ENCODE results near the gene CNGB1. TPM values are rescaled to one million over a fixed set of nuclear protein-coding genes. Genes with fewer than 3 reads are reported as not detected.
A peak's percentile ranks its signal among the peaks of the same experiment; 100 is the strongest.

CNGB1 gene
- total RNA-seq, 1 donor from 2014 or later, result not detected

- no peaks in the 10 kb centered on the region for H3K9me3 ChIP-seq (ENCODE audit: low read depth)
- no peaks in the 10 kb centered on the region for H3K27me3 ChIP-seq
- H3F3A ChIP-seq (ENCODE audit: low read depth), result peaks cover 10% of the 10 kb centered on the region
- H3K4me3 ChIP-seq, result no peak overlapping the region
- H3K27ac ChIP-seq, result no peak overlapping the region
- H3K36me3 ChIP-seq, result no peaks in the 10 kb centered on the region
- peaks cover 20% of the 10 kb centered on the region for H3K27me3 Mint-ChIP-seq (ENCODE audit: insufficient read depth, low read depth)
- TF ChIP-seq EZH2phosphoT487 (IDR thresholded peaks at IDR 0.05) (no peak), EZH2 (IDR thresholded peaks at IDR 0.05) (no peak)
- TF ChIP-seq, protein P1, sequence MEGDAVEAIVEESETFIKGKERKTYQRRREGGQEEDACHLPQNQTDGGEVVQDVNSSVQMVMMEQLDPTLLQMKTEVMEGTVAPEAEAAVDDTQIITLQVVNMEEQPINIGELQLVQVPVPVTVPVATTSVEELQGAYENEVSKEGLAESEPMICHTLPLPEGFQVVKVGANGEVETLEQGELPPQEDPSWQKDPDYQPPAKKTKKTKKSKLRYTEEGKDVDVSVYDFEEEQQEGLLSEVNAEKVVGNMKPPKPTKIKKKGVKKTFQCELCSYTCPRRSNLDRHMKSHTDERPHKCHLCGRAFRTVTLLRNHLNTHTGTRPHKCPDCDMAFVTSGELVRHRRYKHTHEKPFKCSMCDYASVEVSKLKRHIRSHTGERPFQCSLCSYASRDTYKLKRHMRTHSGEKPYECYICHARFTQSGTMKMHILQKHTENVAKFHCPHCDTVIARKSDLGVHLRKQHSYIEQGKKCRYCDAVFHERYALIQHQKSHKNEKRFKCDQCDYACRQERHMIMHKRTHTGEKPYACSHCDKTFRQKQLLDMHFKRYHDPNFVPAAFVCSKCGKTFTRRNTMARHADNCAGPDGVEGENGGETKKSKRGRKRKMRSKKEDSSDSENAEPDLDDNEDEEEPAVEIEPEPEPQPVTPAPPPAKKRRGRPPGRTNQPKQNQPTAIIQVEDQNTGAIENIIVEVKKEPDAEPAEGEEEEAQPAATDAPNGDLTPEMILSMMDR (IDR thresholded peaks at IDR 0.05), result no peak
- no peak overlapping the region for H2AFZ ChIP-seq (replicated peaks)
- peak overlapping the region; percentile 12 for H3K4me3 Mint-ChIP-seq
- H3K9me3 Mint-ChIP-seq, result no peaks in the 10 kb centered on the region
- no peak for DNase-seq (ENCODE audit: low spot score)
- H3K4me1 ChIP-seq, result peaks cover 22% of the 10 kb centered on the region
- no peak overlapping the region for H3K4me2 ChIP-seq
- H3K9ac ChIP-seq, result no peak overlapping the region
- peaks cover 3% of the 10 kb centered on the region for H3K4me1 Mint-ChIP-seq
- H3K79me2 ChIP-seq (ENCODE audit: low read depth), result no peaks in the 10 kb centered on the region
- peak overlapping the region; percentile 73 for H3K27ac Mint-ChIP-seq
- H3K36me3 Mint-ChIP-seq, result no peaks in the 10 kb centered on the region
- H4K20me1 ChIP-seq (ENCODE audit: low read depth), result no peaks in the 10 kb centered on the region
Observed at GRCh38 chr16:57972306-57972705, 1.4 kb upstream of the CNGB1 start.

DNA sequence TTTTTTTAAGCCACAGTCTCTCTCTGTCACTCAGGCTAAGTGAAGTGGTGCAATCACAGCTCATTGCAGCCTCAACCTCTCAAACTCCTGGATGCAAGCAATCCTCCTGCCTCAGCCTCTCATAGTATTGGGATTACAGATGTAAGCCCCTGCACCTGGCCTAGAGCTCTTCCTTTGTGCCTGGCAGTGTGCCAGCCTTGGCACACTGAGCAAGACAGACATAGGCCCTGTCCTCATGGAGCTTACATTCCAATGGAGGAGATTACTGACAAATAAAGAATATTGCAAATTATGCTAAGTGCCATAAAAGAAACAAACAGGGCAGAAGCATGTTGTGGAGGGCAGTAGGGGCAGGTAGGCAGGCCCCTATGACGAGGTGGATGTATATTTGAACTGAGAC, 920 bp upstream of the CNGB1 start:
- Mint-ChIP-seq H3K27ac (no peak overlapping the region), H3K36me3 (no peaks in the 10 kb centered on the region), H3K4me3 (no peak overlapping the region), H3K4me1 (peaks cover 3% of the 10 kb centered on the region), H3K27me3 (ENCODE audit: insufficient read depth, low read depth) (peaks cover 19% of the 10 kb centered on the region), H3K9me3 (no peaks in the 10 kb centered on the region)
- no peak for DNase-seq (ENCODE audit: low spot score)
- Histone ChIP-seq H3K27me3 (no peaks in the 10 kb centered on the region), H3K36me3 (no peaks in the 10 kb centered on the region), H3K4me2 (no peak overlapping the region), H2AFZ (replicated peaks) (no peak overlapping the region), H3K4me1 (peaks cover 22% of the 10 kb centered on the region), H4K20me1 (ENCODE audit: low read depth) (no peaks in the 10 kb centered on the region), H3F3A (ENCODE audit: low read depth) (peaks cover 10% of the 10 kb centered on the region), H3K27ac (no peak overlapping the region), H3K9ac (no peak overlapping the region), H3K9me3 (ENCODE audit: low read depth) (no peaks in the 10 kb centered on the region), H3K79me2 (ENCODE audit: low read depth) (no peaks in the 10 kb centered on the region), H3K4me3 (no peak overlapping the region)
- TF ChIP-seq, protein P1 (IDR thresholded peaks at IDR 0.05), result no peak
- TF ChIP-seq EZH2 (IDR thresholded peaks at IDR 0.05) (no peak), EZH2phosphoT487 (IDR thresholded peaks at IDR 0.05) (no peak)

- no peaks in the 10 kb centered on the region for H3K79me2 ChIP-seq (ENCODE audit: low read depth)
- H3K4me2 ChIP-seq, result no peak overlapping the region
- no peak for TF ChIP-seq EZH2phosphoT487 (IDR thresholded peaks at IDR 0.05)
- TF ChIP-seq, protein P1 (IDR thresholded peaks at IDR 0.05), result no peak
- no peak for TF ChIP-seq EZH2 (IDR thresholded peaks at IDR 0.05)
- H3K9ac ChIP-seq, result no peak overlapping the region
- no peak overlapping the region for H3K27ac Mint-ChIP-seq
- no peak overlapping the region for H3K27ac ChIP-seq
- peaks cover 3% of the 10 kb centered on the region for H3K4me1 Mint-ChIP-seq
- H2AFZ ChIP-seq (replicated peaks), result no peak overlapping the region
- no peaks in the 10 kb centered on the region for H4K20me1 ChIP-seq (ENCODE audit: low read depth)
- no peaks in the 10 kb centered on the region for H3K36me3 Mint-ChIP-seq
- no peak overlapping the region for H3K4me3 ChIP-seq
- H3K9me3 ChIP-seq (ENCODE audit: low read depth), result no peaks in the 10 kb centered on the region
- H3K4me1 ChIP-seq, result peaks cover 11% of the 10 kb centered on the region
- no peak for DNase-seq (ENCODE audit: low spot score)
- no peaks in the 10 kb centered on the region for H3K27me3 ChIP-seq
- peaks cover 19% of the 10 kb centered on the region for H3K27me3 Mint-ChIP-seq (ENCODE audit: insufficient read depth, low read depth)
- no peaks in the 10 kb centered on the region for H3K36me3 ChIP-seq
- no peak overlapping the region for H3K4me3 Mint-ChIP-seq
- no peaks in the 10 kb centered on the region for H3K9me3 Mint-ChIP-seq
- H3F3A ChIP-seq (ENCODE audit: low read depth), result no peaks in the 10 kb centered on the region
Observed at GRCh38 chr16:57970319-57970718, 609 bp downstream of the CNGB1 start.
